ENCODE results near the gene MRPL17.

MRPL17 gene

GRCh38 chr11:6630632-6631291 is 52.4 kb downstream of the MRPL17 start:
- no peak for DNase-seq

Data from stimulated activated CD4-positive, alpha-beta T cell treated with anti-CD3 and anti-CD28 coated beads, Interleukin-1b, Interleukin-23, amount 100 ng/mL, for 48 hours (primary cell).